WTC11 (cell line): ENCODE measurements around the gene TSR2. TPM values are rescaled to one million over a fixed set of nuclear protein-coding genes. Genes with fewer than 3 reads are reported as not detected.

Experiments used
- ATAC-seq: fragments of 200-7000 bp; cut with Tn5 transposase; 2 replicates; pipeline ENCODE4 v1.10.0; 2021; ENCODE audit warnings: mild to moderate bottlenecking, moderate library complexity
- CTCF ChIA-PET: fragments of 300-600 bp; sonication (Branson Sonifier 250); formaldehyde crosslinking; loops from one replicate; lab custom pipeline; 2021; ENCODE audit warnings: antibody characterized with exemption; lab: Charles Lee
- POLR2A ChIA-PET: fragments of 350-600 bp; sonication (Branson Sonifier 250); formaldehyde crosslinking; loops from one replicate; lab custom pipeline; 2021; ENCODE audit warnings: antibody characterized with exemption; lab: Charles Lee
- DNase-seq: peaks from one replicate; pipeline ENCODE4 v3.0.0; 2021; ENCODE audit warnings: low spot score
- H3K27ac Mint-ChIP-seq: 2 replicates; pipeline ENCODE4 v1.8.0; 2021; ENCODE audit warnings: mixed read lengths
- H3K27me3 Mint-ChIP-seq: 2 replicates; pipeline ENCODE4 v1.8.0; 2021; ENCODE audit warnings: low read depth, mild to moderate bottlenecking, moderate library complexity, mixed read lengths
- H3K36me3 Mint-ChIP-seq: 2 replicates; pipeline ENCODE4 v1.8.0; 2021; ENCODE audit warnings: mixed read lengths
- H3K4me1 Mint-ChIP-seq: 2 replicates; pipeline ENCODE4 v1.8.0; 2022; ENCODE audit warnings: mixed read lengths
- H3K4me3 Mint-ChIP-seq: 2 replicates; pipeline ENCODE4 v1.8.0; 2021; ENCODE audit warnings: mild to moderate bottlenecking, moderate library complexity, mixed read lengths
- H3K9me3 Mint-ChIP-seq: 2 replicates; pipeline ENCODE4 v1.8.0; 2021; ENCODE audit warnings: mixed read lengths
- FOXK1 ChIP-seq: sonication (generic); formaldehyde crosslinking; IDR thresholded peaks from 2 replicates; pipeline ENCODE4 v1.8.0; 2022; ENCODE audit warnings: mild to moderate bottlenecking, moderate library complexity, missing genetic modification reagents
- GABPB1 ChIP-seq: sonication (generic); formaldehyde crosslinking; IDR thresholded peaks from 2 replicates; pipeline ENCODE4 v1.8.1; 2023; ENCODE audit warnings: mild to moderate bottlenecking, missing genetic modification reagents
- GTF2I ChIP-seq: fragments of 250-450 bp; sonication (Bioruptor Pico); conservative IDR thresholded peaks from 2 replicates; pipeline ENCODE4 v1.4.0; 2021; ENCODE audit warnings: mild to moderate bottlenecking
- HMGA2 ChIP-seq: fragments of 250-450 bp; sonication (Bioruptor Pico); IDR thresholded peaks from 2 replicates; pipeline ENCODE4 v1.4.0; 2021; ENCODE audit warnings: mild to moderate bottlenecking, moderate library complexity
- MAX ChIP-seq: sonication (generic); formaldehyde crosslinking; IDR thresholded peaks from 2 replicates; pipeline ENCODE4 v1.8.0; 2022; ENCODE audit warnings: mild to moderate bottlenecking, missing genetic modification reagents
- NFATC4 ChIP-seq: fragments of 250-450 bp; sonication (Bioruptor Pico); IDR thresholded peaks from 2 replicates; pipeline ENCODE4 v1.9.0; 2021; ENCODE audit warnings: mild to moderate bottlenecking
- NFE2L1 ChIP-seq: sonication (generic); formaldehyde crosslinking; IDR thresholded peaks from 2 replicates; pipeline ENCODE4 v1.8.1; 2023; ENCODE audit warnings: missing genetic modification reagents
- RELA ChIP-seq: sonication (generic); formaldehyde crosslinking; IDR thresholded peaks from 2 replicates; pipeline ENCODE4 v1.8.1; 2022; ENCODE audit warnings: missing genetic modification reagents, mild to moderate bottlenecking, borderline replicate concordance
- USF2 ChIP-seq: sonication (generic); formaldehyde crosslinking; IDR thresholded peaks from 2 replicates; pipeline ENCODE4 v1.8.1; 2023; ENCODE audit warnings: mild to moderate bottlenecking, missing genetic modification reagents, moderate library complexity
- ZBTB21 ChIP-seq: sonication (generic); formaldehyde crosslinking; IDR thresholded peaks from 2 replicates; pipeline ENCODE4 v1.8.1; 2023; ENCODE audit warnings: mild to moderate bottlenecking, missing genetic modification reagents, borderline replicate concordance
- ZNF317 ChIP-seq: sonication (generic); formaldehyde crosslinking; IDR thresholded peaks from 2 replicates; pipeline ENCODE4 v1.8.1; 2023; ENCODE audit warnings: low read depth, mild to moderate bottlenecking, moderate library complexity, missing genetic modification reagents, borderline replicate concordance
- ZNF671 ChIP-seq: fragments of 250-450 bp; sonication (Bioruptor Pico); IDR thresholded peaks from 2 replicates; pipeline ENCODE4 v1.8.0; 2021; ENCODE audit warnings: mild to moderate bottlenecking
- total RNA-seq: library from RNA; stranded (reverse); gene quantifications from 3 replicates; pipeline ENCODE4 v1.2.3, GENCODE V29; 2021
- TF ChIP-seq, protein P1 (sequence below): sonication (generic); formaldehyde crosslinking; IDR thresholded peaks from 2 replicates; pipeline ENCODE4 v1.8.0; 2022; ENCODE audit warnings: missing genetic modification reagents
- TF ChIP-seq, protein P2 (sequence below): sonication (generic); formaldehyde crosslinking; IDR thresholded peaks from 2 replicates; pipeline ENCODE4 v1.8.1; 2022; ENCODE audit warnings: low read depth, missing genetic modification reagents, borderline replicate concordance
- TF ChIP-seq, protein P3 (sequence below): sonication (generic); formaldehyde crosslinking; IDR thresholded peaks from 2 replicates; pipeline ENCODE4 v1.8.1; 2023; ENCODE audit warnings: mild to moderate bottlenecking, missing genetic modification reagents
- TF ChIP-seq, protein P4 (sequence below): sonication (generic); formaldehyde crosslinking; IDR thresholded peaks from 2 replicates; pipeline ENCODE4 v1.8.0; 2022; ENCODE audit warnings: mild to moderate bottlenecking, missing genetic modification reagents

TSR2 gene
- total RNA-seq, 1 experiment from 2014 or later = 45.5 TPM

GRCh38 chrX:54449929-54450328, 9.7 kb downstream of the TSR2 start:
- no peak overlapping the region for H3K27ac Mint-ChIP-seq
- H3K36me3 Mint-ChIP-seq = peaks cover 24% of the 10 kb centered on the region
- ATAC-seq (no peak), DNase-seq (no peak)
- H3K4me3 Mint-ChIP-seq = no peak overlapping the region
- ChIA-PET POLR2A (no interaction called here), CTCF (no interaction called here)
- no peaks in the 10 kb centered on the region for H3K27me3 Mint-ChIP-seq
- no peaks in the 10 kb centered on the region for H3K9me3 Mint-ChIP-seq
- peaks cover 9% of the 10 kb centered on the region for H3K4me1 Mint-ChIP-seq
- TF ChIP-seq RELA (no peak), GABPB1 (CRISPR knock-in tag) (no peak), ZNF317 (no peak)
- TF ChIP-seq, protein P1, sequence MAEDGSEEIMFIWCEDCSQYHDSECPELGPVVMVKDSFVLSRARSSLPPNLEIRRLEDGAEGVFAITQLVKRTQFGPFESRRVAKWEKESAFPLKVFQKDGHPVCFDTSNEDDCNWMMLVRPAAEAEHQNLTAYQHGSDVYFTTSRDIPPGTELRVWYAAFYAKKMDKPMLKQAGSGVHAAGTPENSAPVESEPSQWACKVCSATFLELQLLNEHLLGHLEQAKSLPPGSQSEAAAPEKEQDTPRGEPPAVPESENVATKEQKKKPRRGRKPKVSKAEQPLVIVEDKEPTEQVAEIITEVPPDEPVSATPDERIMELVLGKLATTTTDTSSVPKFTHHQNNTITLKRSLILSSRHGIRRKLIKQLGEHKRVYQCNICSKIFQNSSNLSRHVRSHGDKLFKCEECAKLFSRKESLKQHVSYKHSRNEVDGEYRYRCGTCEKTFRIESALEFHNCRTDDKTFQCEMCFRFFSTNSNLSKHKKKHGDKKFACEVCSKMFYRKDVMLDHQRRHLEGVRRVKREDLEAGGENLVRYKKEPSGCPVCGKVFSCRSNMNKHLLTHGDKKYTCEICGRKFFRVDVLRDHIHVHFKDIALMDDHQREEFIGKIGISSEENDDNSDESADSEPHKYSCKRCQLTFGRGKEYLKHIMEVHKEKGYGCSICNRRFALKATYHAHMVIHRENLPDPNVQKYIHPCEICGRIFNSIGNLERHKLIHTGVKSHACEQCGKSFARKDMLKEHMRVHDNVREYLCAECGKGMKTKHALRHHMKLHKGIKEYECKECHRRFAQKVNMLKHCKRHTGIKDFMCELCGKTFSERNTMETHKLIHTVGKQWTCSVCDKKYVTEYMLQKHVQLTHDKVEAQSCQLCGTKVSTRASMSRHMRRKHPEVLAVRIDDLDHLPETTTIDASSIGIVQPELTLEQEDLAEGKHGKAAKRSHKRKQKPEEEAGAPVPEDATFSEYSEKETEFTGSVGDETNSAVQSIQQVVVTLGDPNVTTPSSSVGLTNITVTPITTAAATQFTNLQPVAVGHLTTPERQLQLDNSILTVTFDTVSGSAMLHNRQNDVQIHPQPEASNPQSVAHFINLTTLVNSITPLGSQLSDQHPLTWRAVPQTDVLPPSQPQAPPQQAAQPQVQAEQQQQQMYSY (CRISPR knock-in tag) = no peak
- TF ChIP-seq, protein P2, sequence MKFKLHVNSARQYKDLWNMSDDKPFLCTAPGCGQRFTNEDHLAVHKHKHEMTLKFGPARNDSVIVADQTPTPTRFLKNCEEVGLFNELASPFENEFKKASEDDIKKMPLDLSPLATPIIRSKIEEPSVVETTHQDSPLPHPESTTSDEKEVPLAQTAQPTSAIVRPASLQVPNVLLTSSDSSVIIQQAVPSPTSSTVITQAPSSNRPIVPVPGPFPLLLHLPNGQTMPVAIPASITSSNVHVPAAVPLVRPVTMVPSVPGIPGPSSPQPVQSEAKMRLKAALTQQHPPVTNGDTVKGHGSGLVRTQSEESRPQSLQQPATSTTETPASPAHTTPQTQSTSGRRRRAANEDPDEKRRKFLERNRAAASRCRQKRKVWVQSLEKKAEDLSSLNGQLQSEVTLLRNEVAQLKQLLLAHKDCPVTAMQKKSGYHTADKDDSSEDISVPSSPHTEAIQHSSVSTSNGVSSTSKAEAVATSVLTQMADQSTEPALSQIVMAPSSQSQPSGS (CRISPR knock-in tag) = no peak
- TF ChIP-seq, all 79 proteins: peak for 0

DNA sequence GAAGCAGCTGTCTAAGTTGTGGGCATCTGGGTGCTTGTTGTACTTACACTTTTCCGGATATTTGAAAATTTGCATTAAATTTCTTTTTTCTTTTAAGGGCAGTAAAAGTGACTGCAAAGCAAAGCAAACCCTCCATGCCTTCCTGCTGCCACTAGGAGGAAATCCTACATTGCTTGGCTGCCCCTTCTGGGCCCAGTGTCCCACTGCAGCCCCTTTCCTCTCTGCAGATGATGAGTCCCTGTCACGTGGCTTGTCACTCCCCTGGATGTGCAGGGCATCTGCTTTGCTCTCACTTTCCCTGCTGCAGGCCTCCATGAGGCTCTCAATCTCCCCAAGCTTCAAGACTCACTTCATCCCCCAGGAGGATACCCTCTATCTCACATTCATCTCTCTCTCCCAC, 12.7 kb downstream of the TSR2 start:
- no peak overlapping the region for H3K27ac Mint-ChIP-seq
- no peaks in the 10 kb centered on the region for H3K9me3 Mint-ChIP-seq

DNA sequence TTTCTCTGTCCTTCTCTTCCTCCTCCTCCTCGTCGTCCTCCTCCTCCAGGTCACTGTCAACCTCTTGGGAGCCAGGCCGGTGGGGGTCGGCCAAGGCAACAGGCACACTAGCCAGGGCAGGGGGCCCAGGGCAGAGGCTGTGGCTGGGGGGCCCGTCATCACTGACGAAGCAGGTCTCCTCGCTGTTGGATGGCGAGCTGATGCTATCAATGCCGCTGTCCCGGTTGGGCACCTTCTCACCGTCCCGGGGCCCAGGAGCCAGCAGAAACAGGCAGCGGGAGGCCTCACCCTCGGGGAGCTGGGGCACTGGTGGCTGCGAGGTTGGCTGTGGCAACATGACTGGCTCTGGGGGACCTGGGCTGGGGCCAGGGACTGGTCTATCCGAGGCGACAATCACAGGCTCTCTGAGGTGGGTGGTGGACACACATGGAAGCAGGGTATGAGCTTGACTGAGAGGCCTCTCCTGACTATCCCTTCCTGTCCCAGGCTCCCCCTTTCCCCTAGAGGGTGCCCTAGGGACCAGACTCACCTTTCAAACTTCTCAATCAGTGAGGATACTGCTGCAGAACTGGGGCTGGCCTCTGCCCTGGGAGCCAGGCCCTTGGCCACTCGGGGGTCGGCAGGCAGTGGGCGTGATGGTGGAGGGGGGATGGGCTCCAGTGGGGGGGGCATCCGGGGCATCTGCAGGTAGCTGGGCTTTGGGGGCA, 30.0 kb downstream of the TSR2 start:
- ChIA-PET POLR2A (no interaction called here), CTCF (no interaction called here)
- Mint-ChIP-seq H3K36me3 (peaks cover 26% of the 10 kb centered on the region), H3K4me3 (no peak overlapping the region), H3K27ac (no peak overlapping the region), H3K9me3 (no peaks in the 10 kb centered on the region), H3K27me3 (no peaks in the 10 kb centered on the region), H3K4me1 (no peaks in the 10 kb centered on the region)
- no peak for ATAC-seq
- DNase-seq = no peak
- TF ChIP-seq NFE2L1 (CRISPR knock-in tag) (no peak), MAX (CRISPR knock-in tag) (no peak), ZNF671 (no peak), HMGA2 (CRISPR knock-in tag) (no peak), GTF2I (CRISPR knock-in tag) (no peak)
- TF ChIP-seq, protein P3, sequence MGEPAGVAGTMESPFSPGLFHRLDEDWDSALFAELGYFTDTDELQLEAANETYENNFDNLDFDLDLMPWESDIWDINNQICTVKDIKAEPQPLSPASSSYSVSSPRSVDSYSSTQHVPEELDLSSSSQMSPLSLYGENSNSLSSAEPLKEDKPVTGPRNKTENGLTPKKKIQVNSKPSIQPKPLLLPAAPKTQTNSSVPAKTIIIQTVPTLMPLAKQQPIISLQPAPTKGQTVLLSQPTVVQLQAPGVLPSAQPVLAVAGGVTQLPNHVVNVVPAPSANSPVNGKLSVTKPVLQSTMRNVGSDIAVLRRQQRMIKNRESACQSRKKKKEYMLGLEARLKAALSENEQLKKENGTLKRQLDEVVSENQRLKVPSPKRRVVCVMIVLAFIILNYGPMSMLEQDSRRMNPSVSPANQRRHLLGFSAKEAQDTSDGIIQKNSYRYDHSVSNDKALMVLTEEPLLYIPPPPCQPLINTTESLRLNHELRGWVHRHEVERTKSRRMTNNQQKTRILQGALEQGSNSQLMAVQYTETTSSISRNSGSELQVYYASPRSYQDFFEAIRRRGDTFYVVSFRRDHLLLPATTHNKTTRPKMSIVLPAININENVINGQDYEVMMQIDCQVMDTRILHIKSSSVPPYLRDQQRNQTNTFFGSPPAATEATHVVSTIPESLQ (CRISPR knock-in tag) = no peak
- TF ChIP-seq, protein P1 (CRISPR knock-in tag) = no peak

More for the DNA sequence above, 12.7 kb downstream of the TSR2 start:
- Mint-ChIP-seq H3K4me1 (no peaks in the 10 kb centered on the region), H3K27me3 (no peaks in the 10 kb centered on the region), H3K36me3 (peaks cover 19% of the 10 kb centered on the region), H3K4me3 (no peak overlapping the region)
- ATAC-seq (peak; percentile 93), DNase-seq (peak; percentile 42)
- ChIA-PET CTCF (no interaction called here), POLR2A (interaction anchor here (0.6 kb wide), 1 partner anchor 342 kb away, joined by 5 read pairs; no protein-coding TSS in a partner anchor)
- no peak for TF ChIP-seq GTF2I (CRISPR knock-in tag)
- TF ChIP-seq ZBTB21 = no peak
- TF ChIP-seq, protein P4, sequence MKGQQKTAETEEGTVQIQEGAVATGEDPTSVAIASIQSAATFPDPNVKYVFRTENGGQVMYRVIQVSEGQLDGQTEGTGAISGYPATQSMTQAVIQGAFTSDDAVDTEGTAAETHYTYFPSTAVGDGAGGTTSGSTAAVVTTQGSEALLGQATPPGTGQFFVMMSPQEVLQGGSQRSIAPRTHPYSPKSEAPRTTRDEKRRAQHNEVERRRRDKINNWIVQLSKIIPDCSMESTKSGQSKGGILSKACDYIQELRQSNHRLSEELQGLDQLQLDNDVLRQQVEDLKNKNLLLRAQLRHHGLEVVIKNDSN (CRISPR knock-in tag) = peak; percentile 69; the same call in 1 of the 2 replicates
- no peak for TF ChIP-seq NFATC4 (CRISPR knock-in tag)
- peak; percentile 79 for TF ChIP-seq USF2
- no peak for TF ChIP-seq FOXK1
